Islet of Langerhans (tissue), 1 donor: ENCODE results near the gene CEP19.
"Not testable (repeated sequence)": the region's sequence is repeated elsewhere in the genome, so short reads cannot be mapped to it uniquely, and the experiment has no call there.

ENCODE experiments used
- FAIRE-seq: peaks from one replicate; lab custom pipeline; 2011; peaks lifted over from hg19 to GRCh38; lab: Jason Lieb, UNC

Gene CEP19

DNA sequence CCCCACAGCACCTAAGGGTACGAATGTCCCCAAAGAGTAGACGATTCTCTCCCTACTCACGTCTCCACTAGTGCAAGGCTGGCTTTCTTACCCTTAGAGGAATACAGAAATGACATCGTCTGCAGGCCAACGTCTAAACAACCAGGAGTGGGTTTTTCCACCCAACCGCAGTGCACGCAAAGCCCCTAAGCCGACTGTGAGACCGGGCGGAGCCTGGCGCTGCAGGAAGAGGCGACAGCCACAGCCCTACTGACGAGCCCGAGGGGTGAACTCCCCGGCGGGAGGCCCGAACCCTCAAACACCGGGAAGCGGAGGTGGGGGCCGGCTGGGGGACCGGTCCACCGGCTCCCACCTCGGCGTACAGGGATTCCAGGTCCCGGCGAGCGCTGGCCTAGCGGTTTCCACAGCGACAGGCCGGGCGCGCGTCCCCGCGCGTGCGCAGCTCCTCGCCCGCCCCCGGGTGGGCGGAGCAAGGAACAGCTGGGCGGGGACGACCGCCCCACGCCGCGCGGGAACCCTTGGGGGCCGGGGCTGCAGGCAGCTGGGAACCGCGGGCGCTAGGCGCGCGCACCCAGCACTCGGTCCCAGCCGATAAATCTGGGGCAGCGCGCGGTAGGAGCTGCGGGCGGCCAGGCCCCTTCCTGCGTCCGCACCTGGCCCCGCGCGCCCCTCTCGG is at the start of gene CEP19, which contains the start of gene PIGX:
CEP19 (minus strand) TSS at position 413 of the 676 bp plus-strand sequence. CDS start 3,593 bp downstream, outside the sequence.
PIGX (plus strand) TSS at position 540 of the 676 bp plus-strand sequence.
- no peak for FAIRE-seq

GRCh38 chr3:196757876-196758739 is 46.1 kb upstream of the CEP19 start:
- FAIRE-seq = no peak

GRCh38 chr3:196756732-196757131 is 44.7 kb upstream of the CEP19 start:
- no peak for FAIRE-seq

DNA sequence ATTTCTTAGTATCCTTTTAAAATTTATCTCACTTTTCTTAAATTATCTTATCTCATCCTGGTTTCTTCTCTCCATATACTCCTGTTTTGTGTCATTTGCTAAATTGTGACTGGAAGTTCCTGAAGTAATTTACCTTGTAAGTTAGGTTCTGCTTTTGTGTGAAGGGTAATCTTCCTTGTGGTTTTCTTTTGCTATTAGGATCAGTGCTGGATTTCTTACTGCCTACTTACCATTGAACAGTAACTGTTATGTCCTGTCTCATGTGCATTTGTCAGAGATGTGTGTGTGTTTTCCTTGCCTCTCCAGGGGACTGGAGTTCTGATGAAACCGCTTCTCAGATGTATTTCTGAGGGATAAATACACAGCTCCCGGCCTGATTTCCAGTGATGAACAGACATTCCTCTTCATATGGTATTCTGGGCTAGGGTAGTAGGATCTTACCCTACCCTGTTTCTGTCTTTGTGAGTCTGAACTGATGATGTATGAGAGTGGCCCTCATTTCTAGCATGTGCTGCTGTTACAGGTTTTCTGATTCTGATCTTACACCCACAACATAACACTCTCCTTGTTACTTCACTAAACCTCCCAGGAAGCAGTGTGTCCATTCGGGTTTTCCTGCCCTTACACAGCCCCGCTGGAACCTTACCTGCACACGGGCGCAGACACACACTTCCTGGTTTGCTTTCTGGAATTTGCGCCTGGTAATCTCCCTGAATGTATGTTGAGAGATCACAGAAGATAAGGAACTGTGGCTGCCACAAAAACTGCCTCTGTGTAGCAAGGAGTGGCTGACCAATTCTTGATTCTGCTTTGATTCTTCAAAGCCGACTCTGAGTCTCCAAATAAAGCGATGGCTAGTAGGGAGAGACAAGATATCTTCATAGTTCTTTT is 42.3 kb upstream of the CEP19 start:
- FAIRE-seq = no peak

- FAIRE-seq = no peak
Observed at GRCh38 chr3:196753201-196753600, 41.2 kb upstream of the CEP19 start.

DNA sequence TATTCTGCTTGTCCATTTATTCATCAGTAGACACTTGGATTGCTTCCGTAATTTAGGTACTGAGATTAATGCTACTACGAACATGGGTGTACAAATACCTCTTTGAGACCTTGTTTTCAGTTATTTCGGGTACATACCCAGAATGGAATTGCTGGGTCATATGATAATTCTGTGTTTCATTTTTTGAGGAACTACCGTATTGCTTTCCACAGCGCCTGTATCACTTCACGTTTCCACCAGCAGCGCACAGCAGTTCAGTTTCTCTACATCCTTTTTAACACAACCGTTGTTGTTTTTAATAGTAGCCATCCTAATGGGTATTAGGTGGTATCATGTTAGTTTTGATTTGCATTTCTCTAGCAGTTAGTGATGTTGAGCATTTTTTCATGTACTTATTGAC is 37.1 kb upstream of the CEP19 start:
- no peak for FAIRE-seq

DNA sequence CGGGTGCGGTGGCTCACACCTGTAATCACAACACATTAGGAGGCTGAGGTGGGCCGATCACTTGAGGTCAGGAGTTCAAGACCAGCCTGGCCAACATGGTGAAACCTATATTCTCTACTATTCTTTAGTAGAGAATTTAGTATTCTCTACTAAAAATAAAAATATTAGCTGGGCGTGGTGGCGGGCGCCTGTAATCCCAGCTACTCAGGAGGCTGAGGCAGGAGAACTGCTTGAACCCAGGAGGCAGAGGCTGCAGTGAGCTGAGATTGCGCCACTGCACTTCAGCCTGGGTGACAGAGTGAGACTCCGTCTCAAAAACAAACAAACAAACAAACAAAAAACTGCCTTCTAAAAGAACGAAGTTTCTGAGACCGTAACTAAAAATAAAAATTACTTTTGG is 31.5 kb upstream of the CEP19 start:
- not testable (repeated sequence) for FAIRE-seq

- no peak for FAIRE-seq
Observed at GRCh38 chr3:196741249-196741889, 29.3 kb upstream of the CEP19 start.

DNA sequence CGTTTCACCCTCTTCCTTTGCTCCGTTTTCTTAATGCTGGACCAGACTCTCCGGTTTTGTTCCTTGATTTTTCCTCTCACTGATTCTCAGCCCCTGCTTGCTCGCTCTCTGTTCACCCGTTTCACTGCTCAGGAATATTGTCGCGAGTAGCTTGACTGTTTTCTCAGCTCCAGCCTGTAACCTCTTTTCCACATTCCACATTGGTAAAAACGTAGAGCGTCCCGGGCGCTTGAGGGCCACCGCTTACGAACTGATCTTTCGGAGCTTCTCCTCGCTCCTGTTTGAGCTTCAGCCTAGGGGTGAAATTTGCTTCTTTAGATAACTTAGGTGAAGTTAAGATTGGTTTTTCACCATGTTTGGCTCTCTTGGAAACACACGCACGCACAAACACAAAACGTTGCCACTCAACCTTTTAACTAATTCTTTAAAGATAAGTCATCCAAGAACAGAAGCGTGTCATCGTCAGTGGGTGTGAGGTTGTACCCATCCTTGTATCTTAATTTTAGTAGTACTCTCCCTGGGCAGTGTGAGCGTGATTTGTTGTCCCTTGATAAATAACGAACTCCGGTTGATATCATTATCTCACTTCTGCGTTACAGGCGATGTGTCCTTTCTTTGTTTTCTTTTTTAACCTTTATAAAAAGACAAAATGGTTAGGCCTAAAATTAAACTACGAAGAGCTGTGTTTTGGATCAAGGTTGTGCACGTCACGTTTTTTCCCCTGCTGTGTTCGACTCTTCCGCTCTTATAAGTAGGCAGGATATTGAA is 28.6 kb upstream of the CEP19 start:
- FAIRE-seq = no peak

DNA sequence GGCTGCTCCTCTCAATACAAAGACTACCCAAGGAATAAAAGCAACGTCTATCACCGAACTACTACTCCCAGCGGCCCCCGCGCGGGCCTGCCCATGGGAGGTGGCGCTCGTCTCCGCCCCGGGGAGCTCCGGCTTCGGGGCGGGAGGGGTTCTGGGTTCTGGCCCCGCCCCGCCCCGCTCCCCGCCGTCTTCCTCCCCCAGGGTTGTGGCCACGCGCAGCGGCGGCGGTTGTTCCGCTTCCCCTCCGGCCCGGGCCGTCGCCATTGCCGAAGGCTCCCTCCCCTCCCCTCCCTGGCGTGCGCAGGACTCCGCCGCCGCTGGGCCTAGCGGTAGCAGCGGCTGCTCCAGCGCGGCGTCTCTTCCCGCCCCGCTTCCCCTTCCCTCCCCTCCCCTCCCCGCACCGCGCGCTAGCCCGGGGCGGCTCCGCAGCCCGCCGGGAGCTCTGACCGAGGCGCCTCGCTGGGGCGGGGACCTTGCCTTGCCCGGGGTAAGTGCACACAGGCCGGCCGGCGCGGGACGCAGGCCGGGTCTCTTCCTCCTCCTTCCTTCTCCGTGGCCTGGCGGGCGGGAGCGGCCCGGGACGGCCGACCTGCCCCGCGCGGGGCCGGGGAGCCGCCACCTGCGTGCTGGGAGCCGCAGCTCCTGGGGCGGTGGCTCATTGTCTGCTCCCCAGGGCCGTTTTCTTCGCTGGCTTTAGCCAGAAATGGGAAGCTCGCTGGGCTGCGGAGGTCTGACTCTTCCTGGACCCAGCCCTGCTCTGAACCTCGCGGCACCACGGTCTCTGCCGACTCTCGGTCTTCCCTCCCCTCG is 27.8 kb upstream of the CEP19 start, which contains the start of gene PAK2:
PAK2 (plus strand) TSS at position 187 of the 810 bp plus-strand sequence. CDS start 42,790 bp downstream, outside the sequence.
- no peak for FAIRE-seq

DNA sequence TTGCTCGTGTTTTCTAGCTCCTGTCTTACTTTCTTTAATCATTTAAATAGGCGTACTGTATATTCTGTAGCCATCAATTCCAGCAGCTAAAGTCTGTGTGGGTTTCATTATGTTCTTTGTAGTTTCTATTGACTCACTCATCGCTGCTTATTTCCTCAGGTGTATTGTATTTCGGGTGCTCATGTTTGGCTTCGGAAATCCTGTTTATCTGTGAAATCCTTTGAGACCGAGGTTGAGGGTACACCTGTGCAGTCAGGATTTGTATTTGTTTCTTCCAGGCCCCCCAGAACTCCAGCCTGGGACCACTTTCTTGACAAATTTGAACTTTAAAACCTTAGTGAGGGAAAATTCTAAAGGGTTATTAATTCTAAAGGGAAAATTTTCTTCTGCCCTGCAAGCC is 25.6 kb upstream of the CEP19 start:
- FAIRE-seq = no peak

- FAIRE-seq = no peak
Observed at GRCh38 chr3:196736670-196737374, 24.8 kb upstream of the CEP19 start.

DNA sequence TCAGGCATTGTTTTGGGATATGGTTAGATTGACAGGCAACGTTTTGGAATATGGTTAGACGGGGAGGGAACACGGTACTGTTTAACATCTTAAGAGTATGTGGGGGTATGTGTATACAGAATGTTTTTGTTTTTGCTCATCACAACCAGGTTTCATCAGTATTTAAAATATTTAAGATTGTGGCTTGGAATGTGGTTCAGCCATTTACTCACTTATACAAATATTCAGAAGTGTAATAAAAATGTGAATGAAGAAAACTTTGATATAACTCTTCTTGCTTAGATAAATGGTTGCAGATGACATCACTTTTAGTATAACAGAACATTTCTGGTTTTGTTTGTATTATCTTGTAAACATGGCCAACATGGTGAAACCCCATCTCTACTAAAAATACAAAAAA is 23.7 kb upstream of the CEP19 start:
- no peak for FAIRE-seq

DNA sequence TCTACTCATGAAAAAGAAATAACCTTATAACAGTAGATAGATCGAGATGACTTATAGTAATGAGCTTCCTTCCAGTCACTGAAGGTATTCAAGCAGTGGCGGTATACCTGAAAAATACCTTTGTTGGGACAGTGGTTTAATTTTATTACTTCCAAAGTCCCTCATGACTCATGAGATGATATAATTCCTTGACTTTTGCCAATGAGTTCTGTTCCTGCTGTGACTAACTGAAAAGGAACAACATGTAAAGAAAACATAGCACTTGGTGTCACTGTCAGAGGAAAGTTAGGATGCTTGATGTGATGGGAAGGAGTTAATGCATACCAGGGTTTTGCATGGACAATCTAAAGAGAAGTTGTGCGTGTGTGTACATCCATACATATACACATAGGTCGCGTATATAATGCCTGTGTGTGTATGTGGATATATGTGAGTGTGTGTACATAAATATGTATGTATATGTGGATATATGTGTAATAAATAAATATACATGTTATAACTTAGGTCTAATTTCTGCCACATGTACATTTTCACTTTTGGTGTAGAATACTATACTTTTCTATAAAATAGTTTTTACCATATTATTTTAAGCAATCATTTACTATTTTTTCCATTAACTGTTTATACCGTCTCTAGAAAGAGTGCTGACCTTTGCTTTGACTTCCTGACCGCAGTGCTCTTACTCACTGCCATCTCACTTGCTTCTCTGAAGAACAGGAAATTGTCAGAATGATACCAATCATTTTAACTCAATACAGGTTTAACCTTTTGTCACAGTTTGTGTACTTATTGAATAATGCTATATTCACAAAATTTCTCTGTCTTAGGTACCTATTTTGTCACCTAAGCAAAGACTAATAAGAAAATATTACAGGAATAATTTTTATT is 15.0 kb upstream of the CEP19 start:
- no peak for FAIRE-seq

DNA sequence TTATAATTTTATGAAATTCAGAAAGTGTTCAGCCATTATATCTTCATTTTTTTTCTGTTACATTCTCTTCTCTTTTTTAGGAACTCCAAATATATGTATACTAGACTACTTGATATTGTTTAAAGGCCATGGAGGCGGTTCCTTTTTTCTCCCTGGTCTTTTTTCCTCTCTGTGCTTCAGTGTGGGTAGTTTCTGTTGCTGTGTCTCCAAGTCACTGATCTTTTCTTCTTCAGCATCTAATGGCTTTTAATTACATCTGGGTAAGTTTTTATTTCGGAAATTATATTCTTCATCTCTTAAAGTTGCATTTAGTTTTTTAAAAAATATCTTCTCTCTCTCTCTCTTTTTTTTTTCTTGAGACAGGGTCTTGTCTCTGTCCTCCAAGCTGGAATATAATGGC is 9.0 kb upstream of the CEP19 start:
- FAIRE-seq = no peak

DNA sequence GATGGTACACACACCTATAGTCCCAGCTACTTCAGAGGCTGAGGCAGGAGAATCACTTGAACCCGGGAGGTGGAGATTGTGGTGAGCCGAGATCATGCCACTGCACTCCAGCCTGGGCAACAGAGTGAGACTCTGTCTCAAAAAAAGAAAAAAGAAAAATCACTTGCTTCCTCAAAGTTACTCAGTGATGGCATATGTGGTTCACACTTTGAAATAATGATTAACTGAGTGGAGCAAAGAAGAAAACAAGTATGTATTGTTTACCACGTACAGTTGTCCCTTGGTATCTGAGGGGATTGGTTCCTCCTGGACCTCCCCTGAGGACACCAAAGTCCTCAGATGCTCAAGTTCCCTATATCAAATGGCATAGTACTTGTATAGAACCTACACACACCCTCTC is 5.1 kb upstream of the CEP19 start:
- FAIRE-seq = not testable (repeated sequence)

- FAIRE-seq = no peak
Observed at GRCh38 chr3:196712514-196713413, 714 bp upstream of the CEP19 start.
